GM12892 (cell line): ENCODE data around the gene CAMKMT.

Experiments
- POLR2A ChIP-seq: IDR thresholded peaks from 2 replicates; pipeline ENCODE4 v1.6.1; 2011; ENCODE audit warnings: low read depth, low read length, control low read depth
- POLR2AphosphoS5 ChIP-seq: IDR thresholded peaks from 2 replicates; pipeline ENCODE4 v1.6.1; 2011; ENCODE audit warnings: low read depth, low read length, control low read depth

DNA sequence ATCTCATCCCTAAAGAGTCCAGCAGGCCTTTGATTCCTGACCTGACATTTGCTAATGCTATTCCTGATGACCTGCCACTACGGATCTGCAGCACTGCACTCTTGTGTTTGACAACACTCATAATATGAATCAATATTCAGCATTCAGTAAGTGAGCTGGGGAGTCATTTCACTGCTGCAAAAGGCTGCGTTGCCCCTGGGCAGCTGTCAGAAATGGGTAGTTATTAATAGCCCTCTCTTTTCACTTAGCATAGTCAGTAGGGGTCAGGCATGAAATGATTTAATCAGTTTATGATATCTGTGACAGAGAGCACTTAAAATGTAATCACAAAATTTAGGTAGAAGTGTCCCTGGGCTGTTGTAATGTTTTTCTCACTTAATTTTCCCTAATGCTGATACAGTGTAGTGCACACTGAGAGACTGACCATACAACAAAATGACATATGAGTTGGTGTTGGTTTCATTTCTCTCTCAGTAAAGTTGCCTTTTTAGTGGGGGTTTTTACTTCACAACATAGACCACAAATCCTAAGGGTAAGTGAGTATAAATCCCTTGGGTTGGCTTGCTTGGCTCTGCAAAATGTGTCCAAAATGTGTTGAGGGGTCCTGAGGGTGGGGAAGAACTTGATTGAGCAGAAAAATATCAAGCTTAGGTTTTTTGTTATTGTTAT, 184.8 kb downstream of the CAMKMT start:
- TF ChIP-seq POLR2A (no peak), POLR2AphosphoS5 (no peak)
